HL-60/S4 (cell line): ENCODE results near the gene VASH2.

ENCODE experiments used
- in situ Hi-C: fragments of 300-500 bp; cut with MboI; formaldehyde crosslinking; loops from 2 replicates; pipeline ENCODE4 v1.14.3; 2022; ENCODE audit warnings: low sequenced_read_pairs

VASH2 gene

DNA sequence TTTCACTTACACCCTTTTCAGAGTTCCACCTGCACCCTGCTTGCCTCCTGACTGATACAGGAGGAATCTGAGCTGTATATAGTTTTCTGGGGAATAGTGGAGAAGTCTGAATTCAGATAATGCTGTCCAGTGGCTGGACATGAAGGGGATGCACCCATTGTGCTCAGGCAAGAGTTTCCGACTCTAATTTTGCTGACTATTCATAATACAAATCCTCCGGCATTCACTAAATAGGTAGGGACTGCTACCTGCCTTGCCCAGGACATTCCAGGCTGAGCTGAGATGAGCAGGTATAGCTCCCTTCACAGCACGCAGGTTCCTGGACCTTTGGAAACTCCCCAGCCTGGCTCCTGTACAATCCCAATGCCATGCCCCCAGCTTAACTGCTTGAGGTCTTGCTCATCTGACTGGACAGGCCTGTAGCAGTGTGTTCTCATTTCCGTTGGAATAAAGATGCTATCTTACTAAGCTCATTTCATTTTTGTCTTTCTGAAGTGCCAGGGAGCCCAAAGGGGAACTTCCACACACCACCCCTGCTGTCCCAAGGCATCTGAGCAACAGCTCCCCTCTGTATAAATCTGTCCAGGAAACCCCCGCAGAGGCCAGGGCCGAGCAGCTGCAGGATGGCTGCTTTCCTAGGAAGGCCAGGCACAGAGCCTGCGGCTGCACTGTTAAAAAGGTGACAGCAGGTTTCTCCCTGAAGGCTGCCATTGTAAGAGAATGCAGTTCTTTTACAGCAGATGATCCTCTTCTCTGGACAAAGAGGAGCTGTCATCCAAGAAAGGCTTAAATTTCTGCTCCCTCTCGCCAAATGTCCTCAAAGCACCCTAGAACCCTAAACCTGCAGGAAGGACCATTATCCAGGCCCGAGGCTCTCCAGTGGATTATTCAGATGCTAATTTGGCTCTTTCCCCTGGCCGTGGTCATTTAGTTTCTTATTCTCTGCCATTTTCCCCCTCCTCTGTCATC lies 21.7 kb upstream of the VASH2 start:
- in situ Hi-C loops: no loop called here

DNA sequence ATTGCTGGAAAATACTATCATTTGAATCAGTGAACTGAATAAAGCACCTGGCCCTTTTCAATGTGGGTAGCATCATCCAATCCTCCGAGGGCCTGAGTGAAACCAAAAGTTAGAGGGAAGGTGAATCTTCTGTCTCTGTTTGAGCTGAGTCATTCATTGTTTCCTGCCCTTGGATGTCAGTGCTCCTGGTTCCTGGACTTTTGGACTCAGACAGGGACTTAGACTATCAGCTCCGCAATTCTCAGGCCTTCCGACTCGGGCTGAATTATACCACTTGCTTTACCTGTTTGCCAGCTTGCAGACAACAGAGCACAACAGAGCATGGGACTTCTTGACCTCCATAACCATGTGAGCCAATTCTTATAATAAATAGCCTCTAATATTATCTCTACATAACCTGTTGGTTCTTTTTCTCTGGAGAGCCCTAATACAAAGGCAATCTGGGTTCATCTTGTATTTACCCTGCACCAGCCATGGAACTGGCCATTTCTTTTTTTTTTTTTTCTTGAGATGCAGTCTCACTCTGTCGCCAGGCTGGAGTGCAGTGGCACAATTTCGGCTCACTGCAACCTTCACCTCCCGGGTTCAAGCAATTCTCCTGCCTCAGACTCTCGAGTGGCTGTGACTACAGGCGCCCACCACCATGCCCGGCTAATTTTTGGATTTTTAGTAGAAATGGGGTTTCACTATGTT lies 19.2 kb upstream of the VASH2 start:
- in situ Hi-C loops: no loop called here

DNA sequence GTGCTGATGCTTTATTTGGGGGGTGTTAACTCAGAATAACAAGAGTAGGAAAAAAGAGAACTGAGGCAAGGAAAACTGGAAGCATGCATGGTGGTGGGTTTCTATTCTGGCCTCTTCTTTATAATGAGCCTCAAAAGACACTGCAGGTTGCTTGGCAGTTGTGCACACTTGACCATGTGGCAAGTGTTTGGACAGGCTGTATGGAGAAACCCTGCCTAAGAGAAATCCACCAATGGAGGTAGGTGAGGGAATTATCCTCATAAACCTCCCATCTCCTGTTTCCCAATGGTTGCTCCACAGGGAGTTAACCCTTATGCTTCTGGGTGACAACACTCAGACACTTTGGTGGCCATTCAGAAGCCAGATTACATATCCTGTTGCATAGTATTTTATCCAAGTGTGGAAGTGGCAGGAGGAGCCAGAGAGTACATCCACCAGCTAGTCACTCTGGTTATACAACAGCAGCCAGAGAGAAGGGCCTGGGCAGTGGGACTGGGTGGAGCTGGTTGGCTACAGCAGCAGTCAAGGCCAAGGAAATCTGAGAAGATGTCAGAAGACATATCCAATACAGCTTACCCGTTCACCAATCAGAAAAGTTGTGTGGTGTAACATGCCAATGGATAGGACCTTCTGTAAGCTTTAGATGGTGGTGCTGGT lies 16.4 kb upstream of the VASH2 start:
- in situ Hi-C loops: no loop called here

DNA sequence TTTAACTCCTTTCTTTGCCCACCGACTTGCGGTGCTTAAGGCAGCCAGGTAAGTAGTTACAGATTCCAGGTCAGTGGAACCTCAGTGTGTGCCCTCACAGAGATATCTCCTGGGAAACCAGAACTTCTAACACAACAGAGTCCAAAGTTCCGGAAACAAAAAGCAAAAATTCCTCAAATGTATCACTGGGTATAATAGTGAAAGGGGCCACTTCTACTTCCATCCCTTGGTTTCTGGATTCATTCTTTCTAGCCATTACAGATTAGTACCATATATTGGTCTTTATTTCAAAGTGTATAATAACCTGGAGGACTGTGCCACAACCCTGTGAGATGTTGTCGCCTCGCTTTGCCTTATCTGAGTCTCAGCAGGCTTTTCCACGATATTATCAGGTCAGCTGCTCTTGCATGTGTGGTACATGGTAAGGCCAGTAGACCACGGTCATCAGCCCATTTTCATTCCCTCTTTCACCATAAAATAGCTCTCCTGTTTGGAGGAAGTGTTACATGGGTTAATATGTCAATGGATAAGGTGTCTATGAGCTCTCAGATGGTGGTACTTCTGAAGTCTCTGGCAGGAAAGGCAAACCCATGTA lies 14.9 kb upstream of the VASH2 start:
- in situ Hi-C loops: no loop called here

DNA sequence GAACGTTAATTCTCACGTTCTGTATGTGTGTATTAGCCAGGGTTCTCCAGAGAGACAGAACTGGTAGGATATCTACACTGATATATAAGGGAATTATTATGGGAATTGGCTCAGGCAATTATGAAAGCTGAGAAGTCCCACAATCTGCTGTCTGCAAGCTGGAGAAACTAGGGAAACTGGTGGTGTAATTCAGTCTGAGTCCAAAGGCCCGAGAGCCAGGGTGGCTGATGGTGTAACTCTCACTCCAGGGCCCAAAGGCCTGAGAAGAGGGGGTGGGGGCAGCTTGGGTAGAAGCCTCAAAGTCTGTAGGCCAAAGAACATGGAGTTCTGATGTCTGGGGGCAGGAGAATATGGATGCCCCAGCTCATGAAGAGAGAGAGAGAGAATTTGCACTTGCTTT lies 13.3 kb upstream of the VASH2 start:
- in situ Hi-C loops: no loop called here

DNA sequence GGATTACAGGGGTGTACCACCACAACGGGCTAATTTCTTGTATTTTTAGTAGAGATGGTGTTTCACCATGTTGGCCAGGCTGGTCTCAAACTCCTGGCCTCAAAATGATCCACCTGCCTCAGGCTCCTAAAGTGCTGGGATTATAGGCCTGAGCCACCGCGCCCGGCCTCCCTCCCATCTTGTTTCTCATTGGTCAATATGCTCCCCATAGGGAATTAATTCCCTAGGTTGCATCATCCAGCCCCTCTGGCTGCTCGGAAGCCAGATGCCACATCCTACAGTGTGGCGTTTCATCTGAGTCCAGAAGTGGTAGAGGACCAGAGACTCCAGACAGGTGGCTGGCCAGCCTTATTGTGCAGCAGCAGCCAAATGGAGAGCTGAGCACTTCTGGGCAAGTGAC lies 11.5 kb upstream of the VASH2 start:
- in situ Hi-C loops: no loop called here

DNA sequence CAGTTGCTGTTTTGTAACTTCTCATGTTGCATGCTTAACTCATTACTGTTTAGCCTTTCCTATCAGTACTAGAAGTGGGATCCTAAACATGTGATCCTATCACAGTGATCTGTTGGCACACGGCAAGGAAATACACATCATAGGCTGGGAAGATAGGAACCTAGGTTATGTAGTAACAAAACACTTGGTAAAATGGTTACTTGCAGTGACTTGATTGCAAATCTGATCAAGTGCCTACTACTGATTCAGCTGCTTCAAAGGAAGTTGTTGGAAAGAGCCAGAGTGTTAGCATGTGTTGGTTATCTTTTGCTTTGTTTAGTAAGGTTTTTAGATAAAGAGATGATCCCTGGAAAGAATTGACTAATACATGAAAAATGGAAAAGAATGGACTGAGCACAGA lies 8.9 kb upstream of the VASH2 start:
- in situ Hi-C loops: no loop called here

DNA sequence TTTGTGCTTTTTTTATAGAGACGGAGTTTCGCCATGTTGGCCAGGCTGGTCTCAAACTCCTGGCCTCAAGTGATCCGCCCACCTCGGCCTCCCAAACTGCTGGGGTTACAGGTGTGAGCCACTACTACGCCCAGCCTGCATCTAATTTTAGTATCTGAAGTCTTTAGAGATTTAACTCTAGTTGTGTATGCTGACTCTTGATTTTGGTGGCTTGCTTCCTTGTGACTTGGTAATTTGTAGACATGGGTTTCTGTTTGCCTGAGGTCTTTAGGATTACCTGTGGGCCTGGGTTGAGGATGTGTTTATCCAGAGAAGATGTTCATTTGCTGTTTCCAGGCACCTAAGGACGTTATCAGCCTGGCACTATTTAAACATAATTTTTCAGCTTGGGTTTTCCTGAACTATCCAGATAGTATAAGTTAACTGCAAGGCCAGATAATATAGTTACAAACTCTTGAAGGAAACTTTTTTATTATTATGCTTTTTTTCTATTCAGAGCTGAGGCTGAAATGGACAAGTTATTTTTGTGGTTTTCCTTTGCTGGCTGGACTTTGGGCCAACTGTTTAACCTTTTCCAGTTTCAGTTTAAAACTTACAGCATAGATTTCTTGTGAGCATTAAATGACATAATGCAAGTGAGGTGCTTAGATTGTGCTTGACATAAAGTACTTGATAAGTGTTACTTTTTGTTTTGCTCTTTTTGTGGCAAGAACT lies 7.5 kb upstream of the VASH2 start:
- in situ Hi-C loops: no loop called here

DNA sequence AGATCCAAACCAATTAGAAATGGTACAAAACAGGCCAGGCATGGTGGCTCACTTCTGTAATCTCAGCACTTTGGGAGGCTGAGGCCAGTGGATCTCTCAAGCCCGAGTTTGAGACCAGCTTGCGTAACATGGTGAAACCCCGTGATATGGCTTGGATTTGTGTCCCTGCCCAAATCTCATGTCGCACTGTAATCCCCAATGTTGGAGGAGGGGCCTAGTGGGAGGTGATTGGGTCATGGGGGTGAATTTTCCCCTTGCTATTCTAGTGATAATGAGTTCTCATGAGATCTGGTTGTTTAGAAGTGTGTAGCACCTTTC lies 7.0 kb upstream of the VASH2 start:
- in situ Hi-C loops: no loop called here

DNA sequence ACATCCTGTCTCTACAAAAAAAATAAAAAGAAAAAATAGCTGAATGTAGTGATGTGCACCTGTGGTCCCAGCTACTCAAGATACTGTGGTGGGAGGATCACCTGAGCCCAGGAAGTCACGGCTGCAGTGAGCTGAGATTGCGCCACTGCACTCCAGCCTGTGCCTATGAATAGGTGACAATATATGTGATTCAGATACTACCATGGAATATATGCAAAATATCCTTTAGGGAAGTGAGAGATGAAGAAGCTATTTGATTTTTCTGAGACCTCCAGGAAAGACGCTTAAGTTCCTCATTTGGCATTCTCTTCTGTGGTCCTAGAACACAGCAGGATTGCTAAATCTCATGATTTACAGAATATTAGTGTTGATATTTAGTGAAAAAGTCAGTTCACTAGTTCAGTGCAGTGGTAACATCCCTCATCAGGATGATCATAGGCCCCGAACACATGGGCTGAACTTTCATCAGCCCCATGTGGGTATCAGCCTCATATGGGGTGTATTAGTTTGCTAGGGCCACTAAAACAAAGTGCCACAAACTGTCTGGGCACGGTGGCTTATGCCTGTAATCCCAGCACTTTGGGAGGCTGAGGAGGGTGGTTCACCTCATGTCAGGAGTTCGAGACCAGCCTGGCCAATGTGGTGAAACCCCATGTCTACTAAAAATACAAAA lies 6.0 kb upstream of the VASH2 start:
- in situ Hi-C loops: no loop called here

DNA sequence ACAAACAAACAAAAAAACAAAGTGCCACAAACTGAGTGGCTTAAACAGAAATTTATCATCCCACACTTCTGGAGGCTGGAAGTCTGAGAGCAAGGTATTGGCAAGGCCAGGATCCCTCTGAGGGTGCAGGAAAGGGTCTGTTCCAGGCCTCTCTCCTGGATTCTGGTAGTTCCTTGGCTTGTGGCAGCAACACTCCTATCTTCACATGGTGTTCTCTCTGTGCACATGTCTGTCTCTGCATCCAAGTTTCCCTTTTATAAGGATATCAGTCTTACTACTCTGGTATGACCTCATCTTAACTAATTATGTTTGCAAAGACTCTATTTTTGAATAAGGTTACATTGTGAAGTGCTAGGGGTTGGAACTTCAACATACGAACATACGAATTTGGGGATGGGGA lies 5.3 kb upstream of the VASH2 start:
- in situ Hi-C loops: no loop called here

DNA sequence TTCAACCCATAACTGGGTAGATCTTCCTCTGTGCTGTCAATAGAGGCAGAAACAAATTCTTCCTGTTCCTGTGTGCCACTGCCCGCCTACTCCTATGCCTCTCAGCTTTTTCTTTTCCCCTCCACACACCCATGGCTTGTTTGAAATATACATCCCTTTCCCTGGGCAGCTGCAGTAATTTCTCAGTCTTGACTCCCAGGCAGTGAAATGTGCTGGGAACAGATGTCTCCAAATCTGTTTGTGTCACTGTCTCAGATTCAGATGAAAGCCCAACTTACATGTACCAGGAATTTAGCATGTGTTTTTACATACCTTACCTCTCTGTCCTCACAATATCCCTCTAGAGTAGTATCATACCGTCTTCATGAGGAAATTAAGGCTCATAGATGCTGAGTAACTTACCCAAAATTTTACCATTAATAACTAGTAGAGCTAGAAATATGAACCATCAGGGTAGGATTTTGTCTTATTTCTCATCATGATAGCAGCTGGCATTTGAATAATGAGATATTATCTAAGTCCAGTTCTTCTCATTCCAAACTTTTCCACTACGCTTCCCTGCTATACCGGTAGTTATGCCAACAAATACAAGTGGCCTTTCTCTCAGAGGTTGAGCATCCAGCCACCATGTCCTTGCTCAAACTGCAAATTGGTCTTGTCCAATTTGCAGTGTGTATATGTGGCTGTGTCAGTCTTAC lies 4.7 kb upstream of the VASH2 start:
- in situ Hi-C loops: no loop called here

DNA sequence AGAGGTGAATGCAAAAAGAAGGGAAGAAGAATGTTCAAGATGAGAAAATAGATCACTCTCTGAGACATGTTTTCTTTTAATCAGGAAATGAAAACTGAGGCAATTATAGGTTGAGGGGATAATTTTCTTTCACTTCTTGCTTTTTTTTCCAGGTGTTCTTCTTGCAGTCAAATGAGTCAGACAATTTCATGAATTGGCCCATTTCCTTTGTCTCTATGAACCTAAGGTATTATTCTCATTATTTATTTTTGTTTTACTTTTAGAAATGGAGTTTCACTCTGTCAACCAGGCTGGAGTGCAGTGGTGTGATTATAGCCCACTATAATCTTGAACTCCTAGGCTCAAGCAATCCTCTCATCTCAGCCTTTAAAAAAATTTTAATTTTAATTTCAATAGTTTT lies 3.5 kb upstream of the VASH2 start:
- in situ Hi-C loops: no loop called here

DNA sequence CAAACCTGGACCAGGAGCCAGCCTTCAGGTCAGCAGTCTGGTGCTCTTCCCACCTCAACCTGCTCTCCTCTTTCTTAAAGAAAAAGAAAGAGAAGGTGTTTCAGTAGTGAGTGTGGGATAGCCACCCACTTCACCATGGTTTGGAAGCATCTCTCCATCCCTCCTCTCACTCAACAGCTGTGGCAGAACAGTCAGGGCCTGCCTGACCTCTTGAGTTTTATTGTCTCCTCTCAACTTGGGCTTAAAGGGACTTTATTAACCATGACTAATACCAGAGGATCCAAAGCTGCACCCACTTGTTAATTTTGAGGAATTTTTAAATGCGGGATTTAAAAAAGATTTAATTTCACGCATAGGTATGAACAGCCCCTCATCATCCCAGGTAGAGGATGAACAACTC lies 570 bp upstream of the VASH2 start:
- in situ Hi-C loops: no loop called here

DNA sequence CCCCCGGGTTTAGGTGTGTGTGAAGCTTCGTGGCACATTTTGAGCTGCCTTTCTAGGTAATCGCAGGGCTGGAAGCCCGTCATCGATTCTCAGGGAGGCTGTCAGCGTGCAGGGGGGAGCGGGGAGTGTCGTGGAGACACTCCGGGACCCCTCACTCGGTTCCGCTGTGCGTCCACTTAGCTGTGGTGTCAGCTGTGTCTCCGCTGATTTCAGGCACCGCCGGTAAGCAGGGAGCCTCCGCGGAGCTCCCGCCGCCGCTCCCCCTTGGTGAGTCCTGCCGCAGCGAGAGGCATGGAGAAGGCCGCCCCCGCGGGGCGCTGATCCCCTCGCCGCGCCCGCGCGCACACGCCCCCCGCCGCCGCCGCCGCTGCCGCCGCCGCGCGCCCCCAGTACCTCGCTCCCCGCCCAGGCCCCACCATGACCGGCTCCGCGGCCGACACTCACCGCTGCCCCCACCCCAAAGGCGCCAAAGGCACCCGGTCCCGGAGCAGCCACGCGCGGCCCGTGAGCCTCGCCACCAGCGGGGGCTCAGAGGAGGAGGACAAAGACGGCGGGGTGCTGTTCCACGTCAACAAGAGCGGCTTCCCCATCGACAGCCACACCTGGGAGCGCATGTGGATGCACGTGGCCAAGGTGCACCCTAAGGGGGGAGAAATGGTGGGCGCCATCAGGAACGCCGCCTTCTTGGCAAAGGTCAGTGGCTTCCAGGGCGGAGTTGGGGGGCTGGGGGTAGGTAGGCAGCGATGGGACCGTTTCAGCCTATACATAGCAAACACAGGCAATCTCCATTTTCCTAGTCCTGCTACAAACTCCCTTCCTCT lies 995 bp downstream of the VASH2 start:
- in situ Hi-C loops: no loop called here

DNA sequence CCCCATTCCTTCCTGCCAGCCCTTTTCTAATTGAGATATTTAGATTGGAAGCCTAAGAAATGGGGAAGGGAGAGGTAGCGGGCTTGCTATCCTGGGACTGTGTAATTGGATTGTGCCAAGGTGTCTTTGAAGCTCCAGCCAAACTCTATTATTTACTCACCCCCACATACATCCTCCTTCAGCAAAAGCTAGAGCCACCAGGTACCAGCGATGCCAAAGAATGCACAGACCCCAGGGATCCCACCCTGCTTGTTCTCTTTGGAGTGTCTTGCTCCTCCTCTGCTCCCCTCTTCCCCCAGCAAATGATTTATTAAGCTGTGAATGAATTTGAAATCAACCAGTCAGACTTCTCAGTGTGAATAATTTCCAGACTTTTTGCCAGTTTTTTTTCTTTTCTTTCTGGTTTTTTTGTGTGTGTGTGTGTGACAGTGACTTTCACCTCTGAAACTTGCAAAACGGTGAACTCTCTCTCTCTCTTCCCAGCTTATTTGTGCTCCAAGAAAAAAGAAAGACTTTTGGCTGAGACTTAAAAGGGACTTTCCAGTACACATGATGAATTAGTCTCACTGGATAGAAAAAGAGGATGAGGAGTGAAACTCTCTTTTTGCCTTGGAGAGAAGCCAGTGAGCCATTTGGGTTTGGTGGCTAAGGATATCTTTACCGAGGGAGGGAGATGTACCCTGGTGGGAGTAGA lies 1.8 kb downstream of the VASH2 start:
- in situ Hi-C loops: no loop called here

DNA sequence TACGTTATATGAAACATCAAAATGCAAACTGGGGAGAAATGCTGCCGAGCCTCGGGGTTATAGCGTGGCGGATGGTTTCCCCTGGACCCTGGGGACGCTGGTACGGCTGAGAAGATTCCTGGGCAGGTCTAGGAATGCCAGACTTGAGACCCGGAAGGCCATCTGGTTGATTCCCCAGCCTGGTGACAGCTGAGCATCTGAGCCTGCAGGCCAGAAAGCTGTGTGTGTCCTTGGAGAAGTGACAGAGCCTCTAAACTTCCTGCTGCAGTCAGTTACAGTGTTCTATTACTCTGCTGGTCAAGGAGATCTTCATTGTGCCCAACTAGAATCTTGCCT lies 2.3 kb downstream of the VASH2 start:
- in situ Hi-C loops: no loop called here

DNA sequence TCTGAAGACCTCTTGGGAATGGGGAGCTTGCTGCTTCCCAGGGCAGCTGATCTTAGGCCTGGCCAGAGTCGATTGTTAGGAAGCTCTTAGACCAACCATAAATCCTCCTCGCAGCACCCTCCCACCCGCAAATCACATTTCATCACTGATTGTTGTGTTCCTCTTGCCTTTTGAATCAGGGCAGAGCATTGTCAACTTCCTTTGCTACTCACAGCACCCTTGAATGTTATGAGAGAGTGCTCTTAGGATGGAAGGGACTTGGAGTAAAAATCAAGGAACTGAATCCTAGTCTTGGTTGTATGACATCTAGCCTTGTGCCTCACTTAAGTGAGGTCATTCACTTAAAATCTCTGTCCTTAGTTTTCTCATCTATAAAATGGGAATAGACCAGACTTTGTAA lies 3.0 kb downstream of the VASH2 start:
- in situ Hi-C loops: no loop called here

DNA sequence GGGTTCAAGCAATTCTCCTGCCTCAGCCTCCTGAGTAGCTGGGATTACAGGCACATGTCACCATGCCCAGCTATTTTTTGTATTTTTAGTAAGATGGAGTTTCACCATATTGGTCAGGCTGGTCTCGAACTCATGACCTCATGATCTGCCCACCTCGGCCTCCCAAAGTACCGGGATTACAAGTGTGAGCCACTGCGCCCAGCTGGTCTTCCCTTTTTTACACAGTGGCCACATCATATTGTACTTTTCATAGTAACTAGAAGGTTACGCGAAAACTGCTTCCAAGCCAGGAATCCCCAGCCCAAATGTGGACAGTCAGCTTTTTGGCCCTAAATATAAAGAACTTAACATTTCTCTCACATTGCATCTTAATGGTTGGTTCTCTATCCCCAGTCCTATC lies 4.2 kb downstream of the VASH2 start:
- in situ Hi-C loops: no loop called here
